NCI-H2196 (cell line): ENCODE measurements around the gene XRCC6.
"Not testable (repeated sequence)": the region's sequence is repeated elsewhere in the genome, so short reads cannot be mapped to it uniquely, and the experiment has no call there.

Experiments used
- DNase-seq: peaks from one replicate; lab custom pipeline; 2025; ENCODE audit not compliant: unreplicated experiment; lab: John Stamatoyannopoulos, UW

Gene XRCC6

DNA sequence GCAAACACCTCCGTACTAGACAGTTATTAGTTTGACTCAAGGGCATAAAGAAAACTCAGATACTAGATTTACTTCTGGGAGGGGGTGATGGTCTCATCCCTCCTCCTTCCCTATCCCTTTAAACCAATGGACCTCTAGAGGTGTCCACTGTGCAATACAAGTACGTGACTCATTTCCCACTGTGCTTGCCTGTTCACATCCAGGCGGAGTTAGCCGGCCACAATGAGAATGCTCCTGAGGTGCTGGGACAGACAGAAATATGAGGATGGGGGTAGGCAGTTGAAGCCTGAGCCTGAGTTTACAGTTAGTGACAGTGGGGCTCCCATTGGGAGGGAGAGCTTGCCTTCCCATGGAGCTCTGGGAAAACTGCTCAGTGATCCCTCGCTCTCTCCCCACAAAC, 23.0 kb upstream of the XRCC6 start:
- DNase-seq: no peak

GRCh38 chr22:41598891-41599635, 22.0 kb upstream of the XRCC6 start:
- DNase-seq: no peak

- DNase-seq: no peak
Measured at GRCh38 chr22:41600976-41601375, 20.1 kb upstream of the XRCC6 start.

DNA sequence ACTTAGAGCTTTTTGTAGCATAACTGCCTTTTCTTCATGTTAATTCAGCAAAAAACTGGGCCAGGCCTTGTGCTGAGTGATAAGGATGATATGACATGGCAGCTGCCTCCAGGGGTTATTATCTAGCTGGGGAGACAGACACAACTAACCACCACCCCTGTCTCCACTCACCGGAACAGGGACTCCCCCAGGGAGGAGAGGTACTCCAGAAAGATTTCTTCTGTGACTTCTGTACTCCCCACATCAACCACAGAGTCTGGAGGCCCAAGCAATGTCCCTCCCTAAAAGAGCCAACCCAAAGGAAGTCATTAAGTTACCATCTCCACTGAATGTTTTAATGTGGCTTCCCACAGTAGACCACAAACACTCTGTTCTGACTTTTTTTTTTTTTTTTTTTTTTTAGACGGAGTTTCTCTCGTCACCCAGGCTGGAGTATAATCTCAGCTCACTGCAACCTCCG, 17.2 kb upstream of the XRCC6 start:
- DNase-seq: no peak

- DNase-seq: no peak
Measured at GRCh38 chr22:41608386-41608785, 12.7 kb upstream of the XRCC6 start.

GRCh38 chr22:41612603-41613306, 8.3 kb upstream of the XRCC6 start:
- DNase-seq: no peak

- no peak for DNase-seq
Measured at GRCh38 chr22:41613456-41613855, 7.6 kb upstream of the XRCC6 start.

DNA sequence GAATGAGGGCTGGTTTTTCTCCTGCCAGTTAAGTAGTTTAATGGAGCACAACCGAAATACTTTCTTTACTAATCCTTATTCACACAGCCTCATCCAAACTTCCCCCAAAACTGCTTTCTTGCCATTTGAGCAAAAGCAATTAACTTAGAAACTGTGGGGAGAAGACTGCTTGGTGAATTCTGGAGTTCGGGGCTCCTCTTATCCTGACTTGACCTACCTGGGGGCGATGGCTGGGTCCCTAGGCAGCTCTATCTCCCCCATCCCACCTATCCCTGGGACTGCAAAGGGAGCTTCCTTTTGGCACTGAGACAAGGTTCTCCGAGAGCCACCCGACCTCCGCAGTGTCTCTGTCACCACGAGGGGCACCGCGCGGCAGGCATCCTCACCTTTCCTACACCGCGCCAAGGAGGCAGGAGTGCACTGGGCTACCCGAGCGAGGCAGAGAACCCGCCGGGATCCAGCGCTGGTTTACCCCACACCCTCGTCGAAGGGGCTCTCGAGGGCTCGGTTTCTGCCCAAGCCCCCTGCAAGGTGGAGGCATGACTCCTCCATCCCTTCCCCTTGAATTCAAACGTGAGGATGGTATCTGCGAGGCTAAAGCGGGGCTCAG, 1.0 kb upstream of the XRCC6 start:
- peak; percentile 8 for DNase-seq

DNA sequence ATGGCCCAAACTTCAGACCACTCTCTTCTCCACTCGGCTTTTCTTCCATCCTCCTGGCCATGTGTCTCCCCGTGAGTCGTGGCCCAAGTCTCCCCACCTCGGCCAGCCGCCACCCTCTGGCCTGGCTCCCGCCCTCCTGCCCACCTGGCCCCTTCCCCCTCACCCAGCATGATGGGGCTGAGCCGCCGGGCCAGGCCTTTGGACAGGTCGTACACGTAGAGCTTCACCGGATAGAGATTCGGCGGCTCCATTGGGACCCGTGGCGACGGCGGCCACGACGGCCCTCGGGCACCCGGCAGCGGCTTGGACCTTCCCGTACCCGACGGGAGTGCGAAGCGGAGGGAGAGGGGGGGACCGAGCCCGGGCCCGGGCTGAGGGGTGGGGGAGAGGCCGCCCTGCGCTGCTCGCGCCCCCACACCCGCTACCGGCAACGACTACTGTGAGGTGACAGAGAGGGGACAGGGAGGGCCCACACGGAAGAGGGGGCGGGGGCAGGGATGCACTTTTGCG, 451 bp upstream of the XRCC6 start, which contains the start of gene DESI1:
TSS of gene DESI1 (minus strand) at position 455 of the 510 bp plus-strand sequence. CDS start at position 251, 204 bp downstream.
- DNase-seq: no peak

GRCh38 chr22:41621911-41622179, 750 bp downstream of the XRCC6 start:
- DNase-seq: peak; percentile 39

GRCh38 chr22:41625577-41625976, 4.5 kb downstream of the XRCC6 start:
- no peak for DNase-seq

DNA sequence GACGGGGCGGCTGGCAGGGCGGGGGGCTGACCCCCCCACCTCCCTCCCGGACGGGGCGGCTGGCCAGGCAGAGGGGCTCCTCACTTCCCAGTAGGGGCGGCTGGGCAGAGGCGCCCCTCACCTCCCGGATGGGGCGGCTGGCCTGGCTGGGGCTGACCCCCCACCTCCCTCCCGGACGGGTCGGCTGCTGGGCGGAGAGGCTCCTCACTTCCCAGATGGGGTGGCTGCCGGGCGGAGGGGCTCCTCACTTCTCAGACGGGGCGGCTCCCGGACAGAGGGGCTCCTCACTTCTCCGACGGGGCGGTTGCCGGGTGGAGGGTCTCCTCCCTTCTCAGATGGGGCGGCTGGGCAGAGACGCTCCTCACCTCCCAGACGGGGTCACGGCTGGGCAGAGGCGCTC, 10.0 kb downstream of the XRCC6 start:
- DNase-seq: not testable (repeated sequence)

- not testable (repeated sequence) for DNase-seq
Measured at GRCh38 chr22:41631615-41632014, 10.5 kb downstream of the XRCC6 start.

DNA sequence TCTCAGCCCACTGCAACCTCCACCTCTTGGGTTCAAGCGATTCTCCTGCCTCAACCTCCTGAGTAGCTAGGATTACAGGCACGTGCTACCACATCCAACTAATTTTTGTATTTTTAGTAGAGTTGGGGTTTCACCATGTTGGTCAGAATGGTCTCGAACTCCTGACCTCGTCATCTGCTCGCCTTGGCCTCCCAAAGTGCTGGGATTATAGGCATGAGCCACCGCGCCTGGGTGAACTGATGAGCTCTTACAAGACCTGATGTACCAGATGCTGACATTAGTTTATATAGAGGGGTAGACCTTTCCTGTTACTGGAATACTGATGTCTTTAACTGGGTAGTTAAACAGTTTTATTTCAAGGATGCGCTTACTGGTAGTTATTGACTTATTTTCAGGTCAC, 13.5 kb downstream of the XRCC6 start:
- not testable (repeated sequence) for DNase-seq

DNA sequence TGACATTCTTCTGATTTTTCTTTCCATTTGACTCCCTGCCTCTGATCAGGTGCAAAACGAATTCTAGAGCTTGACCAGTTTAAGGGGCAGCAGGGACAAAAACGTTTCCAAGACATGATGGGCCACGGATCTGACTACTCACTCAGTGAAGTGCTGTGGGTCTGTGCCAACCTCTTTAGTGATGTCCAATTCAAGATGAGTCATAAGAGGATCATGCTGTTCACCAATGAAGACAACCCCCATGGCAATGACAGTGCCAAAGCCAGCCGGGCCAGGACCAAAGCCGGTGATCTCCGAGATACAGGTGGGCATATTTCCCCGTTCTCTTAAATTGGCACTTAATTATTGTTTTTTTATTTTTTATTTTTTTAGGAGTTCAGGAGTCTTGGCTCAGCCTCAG, 15.4 kb downstream of the XRCC6 start:
- peak; percentile 29 for DNase-seq

DNA sequence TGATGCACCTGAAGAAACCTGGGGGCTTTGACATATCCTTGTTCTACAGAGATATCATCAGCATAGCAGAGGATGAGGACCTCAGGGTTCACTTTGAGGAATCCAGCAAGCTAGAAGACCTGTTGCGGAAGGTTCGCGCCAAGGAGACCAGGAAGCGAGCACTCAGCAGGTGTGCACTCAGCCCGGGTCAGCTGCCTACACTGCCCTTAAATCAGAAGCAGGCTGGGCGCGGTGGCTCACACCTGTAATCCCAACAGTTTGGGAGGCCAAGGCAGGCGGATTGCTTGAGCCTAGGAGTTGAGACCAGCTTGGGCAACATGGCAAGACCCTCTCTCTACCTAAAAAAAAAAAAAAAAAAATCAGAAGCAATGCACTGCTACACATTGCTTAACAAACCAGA, 16.5 kb downstream of the XRCC6 start:
- DNase-seq: not testable (repeated sequence)

DNA sequence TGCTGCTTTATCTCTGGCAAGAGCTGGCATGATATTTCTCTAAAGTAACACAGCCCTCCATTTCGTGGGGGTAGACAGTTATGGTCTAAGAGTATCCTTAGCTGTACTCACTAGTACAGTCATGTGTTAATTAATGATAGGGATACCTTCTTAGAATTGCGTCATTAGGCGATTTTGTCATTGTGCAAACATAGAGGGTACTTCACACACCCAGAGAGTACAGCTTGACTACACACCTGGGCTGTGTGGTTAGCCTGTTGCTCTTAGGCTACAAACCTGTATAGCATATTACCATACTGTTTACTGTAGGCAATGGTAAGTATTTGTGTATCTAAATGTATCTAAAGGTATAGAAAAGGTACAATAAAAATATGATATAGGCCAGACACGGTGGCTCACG, 17.0 kb downstream of the XRCC6 start:
- peak; percentile 21 for DNase-seq

GRCh38 chr22:41638748-41639147, 17.7 kb downstream of the XRCC6 start:
- no peak for DNase-seq

DNA sequence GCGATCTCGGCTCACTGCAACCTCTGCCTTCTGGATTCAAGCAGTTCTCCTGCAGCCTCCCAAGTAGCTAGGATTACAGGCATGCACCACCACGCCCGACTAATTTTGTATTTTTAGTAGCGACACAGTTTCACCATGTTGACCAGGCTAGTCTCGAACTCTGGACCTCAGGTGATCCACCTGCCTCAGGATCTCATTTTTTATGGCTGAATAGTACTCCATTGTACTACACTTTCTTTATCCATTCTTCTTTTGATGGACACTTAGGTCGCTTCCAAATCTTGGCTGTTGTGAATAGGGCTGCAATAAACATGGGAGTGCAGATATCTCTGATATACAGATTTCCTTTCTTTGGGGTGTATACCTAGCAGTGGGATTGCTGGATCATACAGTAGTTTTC, 20.8 kb downstream of the XRCC6 start:
- DNase-seq: no peak

GRCh38 chr22:41642331-41643110, 21.4 kb downstream of the XRCC6 start:
- DNase-seq: no peak

- no peak for DNase-seq
Measured at GRCh38 chr22:41647771-41648170, 26.7 kb downstream of the XRCC6 start.
